RPMI7951 (cell line): Measurements from ENCODE around the gene EPHA8. TPM values are rescaled to one million over a fixed set of nuclear protein-coding genes. Genes with fewer than 3 reads are reported as not detected.

Source experiments
- DNase-seq: peaks from one replicate; pipeline ENCODE4 v3.0.0-alpha.2; 2012; ENCODE audit warnings: low read depth
- total RNA-seq: library from RNA; depleted of rRNA; stranded (reverse); fragments of >200 nt; shearing (Covaris generic); gene quantifications from 2 replicates; pipeline ENCODE4 v1.2.3, GENCODE V29; 2014

EPHA8 gene
- total RNA-seq, 1 experiment from 2014 or later: not detected

DNA sequence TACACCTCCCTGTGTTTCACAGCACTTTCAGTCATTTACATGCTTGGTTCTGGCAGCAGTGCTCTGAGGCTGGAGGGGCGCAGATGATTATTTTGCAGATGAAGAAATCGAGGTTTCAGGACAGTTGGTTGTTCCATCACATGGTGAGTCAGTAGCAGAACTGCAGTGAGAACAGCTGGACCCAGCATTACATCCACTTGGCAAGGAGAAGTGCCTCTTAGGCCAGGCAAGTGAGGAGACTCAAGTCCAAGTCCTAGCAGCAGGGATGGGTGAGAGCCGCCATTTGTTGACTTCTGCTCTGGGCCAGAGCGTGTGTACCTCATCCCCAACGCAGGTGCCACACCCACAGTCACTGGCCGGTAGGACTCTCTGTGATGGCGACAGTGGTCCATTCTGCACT lies 26.8 kb upstream of the EPHA8 start:
- no peak for DNase-seq

DNA sequence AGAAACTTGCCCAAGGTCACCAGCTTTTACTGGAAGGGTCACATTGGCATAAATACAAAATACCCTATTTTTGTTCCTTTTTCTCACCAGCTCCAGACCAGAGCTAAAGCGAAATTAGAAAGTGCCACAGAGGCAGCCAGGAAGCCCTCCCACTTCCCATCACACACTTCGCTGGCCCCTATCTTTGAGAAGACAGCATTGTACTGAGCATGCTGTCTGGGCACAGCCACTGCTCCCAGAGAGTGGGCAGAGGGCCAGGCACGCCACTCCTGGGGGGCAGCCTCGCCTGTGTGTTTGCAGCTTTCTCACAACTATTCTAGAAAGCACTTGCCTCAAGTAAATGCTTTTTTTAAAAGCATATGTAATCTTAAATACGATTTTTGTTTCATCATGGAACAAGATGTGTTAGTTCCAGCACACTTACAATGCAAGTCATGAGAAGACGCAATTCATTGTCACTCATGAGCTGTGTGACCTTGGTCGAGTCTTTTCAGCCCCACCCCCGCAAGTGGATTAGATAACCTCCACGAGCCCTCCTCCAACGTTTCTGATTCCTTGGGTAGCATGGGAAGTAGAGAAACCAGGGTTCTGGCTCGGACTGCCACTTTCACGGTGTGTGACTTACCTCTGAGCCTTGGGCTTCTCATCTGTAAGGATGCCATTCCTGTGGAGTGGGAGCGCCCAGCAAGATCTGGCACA lies 25.7 kb upstream of the EPHA8 start:
- DNase-seq: no peak

DNA sequence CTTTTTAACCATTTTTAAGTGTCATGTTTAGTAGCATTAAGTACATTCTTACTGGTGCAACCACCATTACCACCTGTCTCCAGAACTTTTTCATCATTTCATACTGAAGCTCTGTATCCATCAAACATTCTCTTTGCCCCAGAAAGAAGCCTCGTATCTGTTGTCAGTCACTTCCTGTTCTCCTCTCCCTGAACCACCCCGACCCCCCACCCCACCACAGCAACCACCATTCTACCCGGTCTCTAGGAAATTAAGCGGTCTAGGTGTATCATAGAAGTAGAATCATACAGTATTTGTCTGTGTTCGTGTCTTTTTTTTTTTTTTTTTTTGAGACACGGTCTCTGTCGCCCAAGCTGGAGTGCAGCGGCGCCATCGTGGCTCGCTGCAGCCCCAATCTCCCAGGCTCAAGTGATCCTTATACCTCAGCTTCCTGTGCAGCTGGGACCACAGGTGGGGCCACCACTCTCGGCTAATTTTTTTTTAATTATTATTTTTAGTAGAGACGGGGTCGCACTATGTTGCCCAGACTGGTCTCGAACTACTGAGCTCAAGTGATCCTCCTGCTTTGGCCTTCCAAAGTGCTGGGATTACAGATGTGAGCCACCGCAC lies 23.7 kb upstream of the EPHA8 start:
- no peak for DNase-seq

DNA sequence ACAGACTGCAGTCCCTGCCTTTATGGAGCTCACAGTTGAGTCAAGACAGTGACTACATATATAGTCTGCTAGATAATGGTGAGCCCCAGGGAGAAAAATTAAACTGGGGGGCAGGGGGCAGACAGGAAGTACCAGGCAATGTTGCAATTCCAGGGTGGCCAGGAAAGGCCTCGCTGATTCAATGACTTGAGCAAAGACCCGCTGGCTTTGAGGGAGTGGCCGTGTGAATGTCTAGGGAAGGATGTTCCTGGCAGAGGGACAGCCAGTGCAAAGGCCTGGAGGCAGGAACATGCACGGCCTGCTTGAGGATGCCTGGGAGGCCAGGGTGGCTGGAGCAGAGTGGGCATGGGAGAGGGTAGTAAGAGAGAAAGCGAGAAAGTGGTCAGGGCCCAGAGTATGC lies 23.0 kb upstream of the EPHA8 start:
- peak; percentile 21 for DNase-seq

DNA sequence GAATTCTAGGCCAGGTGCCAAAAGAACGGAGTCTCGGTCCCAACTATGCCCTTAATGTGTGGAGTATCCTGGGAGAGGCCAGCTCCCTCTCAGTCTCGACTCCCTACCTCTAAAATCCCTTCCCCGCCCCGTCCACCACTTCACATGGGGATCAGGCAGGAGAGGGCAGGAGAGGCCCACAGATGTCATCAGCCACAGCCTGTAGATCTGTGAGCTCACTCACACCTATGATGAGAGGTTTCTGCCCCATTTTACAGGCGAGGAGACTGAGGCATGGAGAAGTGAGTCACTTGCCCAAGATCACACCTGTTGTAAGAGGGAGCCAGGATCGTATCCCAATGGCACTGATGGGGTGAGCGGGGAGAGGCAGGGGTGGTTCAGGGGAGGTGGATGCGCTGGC lies 20.4 kb upstream of the EPHA8 start:
- no peak for DNase-seq

DNA sequence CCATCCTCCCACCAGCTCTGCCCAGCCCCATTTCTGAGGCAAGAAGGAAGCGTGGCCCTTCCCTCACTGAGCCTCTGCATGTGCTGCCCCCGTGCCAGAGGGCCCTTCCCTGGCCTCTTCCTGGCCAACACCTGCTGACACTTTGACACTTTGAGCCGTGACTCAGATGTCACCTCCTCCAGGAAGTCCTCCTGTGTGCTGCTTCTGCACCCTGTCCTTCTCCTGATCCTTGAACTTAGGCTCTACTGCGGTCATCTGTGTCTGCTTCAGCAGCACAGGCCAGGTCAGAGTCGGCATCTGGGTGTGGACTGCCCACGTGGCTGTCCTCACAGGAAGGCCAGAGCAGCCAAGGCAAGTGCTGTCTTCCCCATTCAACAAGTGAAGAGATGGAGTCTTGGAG lies 19.6 kb upstream of the EPHA8 start:
- no peak for DNase-seq

DNA sequence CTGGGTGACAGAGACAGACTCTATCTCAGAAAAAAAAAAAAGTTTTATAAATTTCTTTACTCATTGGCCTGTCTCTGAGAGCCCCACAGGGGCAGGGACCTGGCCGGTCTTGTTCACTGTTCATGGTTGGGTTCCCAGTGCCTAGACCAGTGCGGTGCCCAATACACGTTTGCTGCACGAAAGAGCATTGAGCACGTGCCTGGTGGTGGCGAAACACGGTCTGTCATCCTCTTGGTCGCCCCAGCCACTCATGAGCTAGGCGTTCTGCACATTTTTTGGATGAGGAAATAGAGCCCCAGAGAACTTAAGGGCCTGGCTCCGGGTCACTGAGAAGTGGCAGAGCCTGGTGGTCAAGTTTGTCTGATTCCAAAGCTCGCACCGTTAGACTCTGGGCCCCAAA lies 18.7 kb upstream of the EPHA8 start:
- DNase-seq: no peak

DNA sequence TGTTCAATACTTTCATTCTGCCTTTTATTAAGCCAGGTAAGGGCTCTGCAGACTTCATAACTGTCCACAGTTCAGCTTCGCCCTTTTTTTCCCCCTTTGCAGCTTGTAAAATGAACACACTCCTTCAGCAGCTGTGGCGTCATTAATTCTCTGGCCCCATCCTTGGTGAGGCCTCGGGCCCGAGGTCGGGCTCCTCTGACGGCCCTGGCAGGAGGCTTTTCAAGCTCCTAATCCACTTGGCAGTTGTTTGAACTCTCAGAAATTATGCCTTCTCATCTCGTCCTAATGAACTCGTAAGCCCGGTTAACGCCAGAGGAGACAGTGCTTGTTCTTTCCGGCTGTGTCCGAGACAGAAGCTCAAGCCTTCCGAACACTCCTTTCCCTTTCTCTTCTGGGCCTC lies 18.1 kb upstream of the EPHA8 start:
- DNase-seq: no peak

DNA sequence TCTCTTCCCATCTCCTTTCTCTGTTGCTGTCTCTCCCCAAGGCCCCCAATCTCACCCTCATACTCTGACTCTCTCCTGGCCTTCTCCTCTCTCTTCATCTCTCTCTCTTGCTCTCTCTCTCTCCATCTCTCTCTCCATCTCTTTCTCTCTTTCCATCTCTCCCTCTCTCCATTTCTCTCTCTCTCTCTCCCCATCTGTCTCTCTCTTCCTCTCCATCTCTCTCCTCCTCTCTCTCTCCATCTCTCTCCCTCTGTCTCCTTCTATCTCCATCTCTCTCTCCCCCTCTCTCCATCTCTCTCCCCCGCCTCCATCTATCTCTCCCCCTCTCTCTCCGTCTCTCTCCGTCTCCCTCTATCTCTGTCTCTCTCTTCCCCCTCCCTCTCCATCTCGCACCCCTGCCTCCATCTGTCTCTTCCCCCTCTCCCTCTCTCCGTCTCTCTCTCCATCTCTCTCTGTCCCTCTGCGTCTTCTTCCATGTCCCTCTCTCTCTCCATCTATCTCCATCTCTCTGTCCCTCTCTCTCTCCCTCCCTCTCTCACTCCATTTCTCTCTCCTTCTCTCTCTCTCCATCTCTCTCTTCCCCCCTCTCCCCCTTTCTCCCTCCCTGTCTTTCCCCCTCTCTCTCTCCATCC lies 16.0 kb upstream of the EPHA8 start:
- DNase-seq: no peak

DNA sequence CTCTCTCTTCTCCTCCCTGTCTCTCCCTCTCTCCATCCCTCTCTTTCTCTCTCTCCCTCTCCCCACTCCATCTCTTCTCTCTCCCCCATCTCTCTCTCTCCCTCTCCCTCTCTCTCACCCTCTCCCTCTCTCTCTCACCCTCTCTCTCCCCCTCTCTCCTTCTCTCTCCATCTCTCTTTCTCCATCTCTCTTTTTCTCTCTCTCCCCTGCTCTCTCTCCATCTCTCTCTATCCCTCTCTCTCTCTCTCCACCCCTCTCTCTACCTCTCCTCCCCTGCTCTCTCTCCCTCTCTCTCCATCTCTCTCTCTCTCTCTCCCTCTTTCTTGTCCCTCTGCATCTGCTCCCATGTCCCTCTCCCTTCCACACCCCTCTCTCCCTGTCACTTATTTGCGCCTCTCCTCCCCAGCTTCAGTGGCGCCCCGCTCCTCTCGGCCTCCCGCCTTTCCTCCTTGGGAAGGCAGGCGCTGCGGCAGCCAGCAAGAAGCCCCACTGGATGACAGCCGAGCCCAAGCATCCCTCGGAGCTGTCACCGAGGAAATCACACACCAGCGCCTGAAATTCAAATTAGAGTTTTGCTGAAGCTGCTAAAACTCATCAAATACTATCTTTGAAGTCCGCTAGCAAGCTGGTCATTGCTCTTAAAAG lies 15.3 kb upstream of the EPHA8 start:
- no peak for DNase-seq

DNA sequence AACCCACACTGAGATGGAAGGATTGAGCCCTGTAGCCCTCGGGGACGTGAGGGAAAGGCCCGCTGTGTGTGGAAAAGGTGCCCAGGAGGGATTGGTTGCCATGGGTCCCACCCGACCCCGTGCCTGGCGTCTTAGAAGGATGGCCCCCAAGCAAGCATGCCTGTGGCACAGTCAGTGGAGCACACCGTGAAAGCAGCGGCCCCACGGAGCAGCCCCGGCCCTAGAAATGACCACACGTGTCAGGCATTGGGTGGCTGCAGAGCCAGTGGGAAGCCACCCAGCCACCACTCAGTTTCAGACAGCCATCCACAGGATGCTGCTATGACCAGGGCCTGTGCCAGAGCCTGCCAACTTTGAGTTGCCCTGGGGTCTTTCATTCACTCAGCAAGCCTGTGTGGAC lies 13.3 kb upstream of the EPHA8 start:
- no peak for DNase-seq

DNA sequence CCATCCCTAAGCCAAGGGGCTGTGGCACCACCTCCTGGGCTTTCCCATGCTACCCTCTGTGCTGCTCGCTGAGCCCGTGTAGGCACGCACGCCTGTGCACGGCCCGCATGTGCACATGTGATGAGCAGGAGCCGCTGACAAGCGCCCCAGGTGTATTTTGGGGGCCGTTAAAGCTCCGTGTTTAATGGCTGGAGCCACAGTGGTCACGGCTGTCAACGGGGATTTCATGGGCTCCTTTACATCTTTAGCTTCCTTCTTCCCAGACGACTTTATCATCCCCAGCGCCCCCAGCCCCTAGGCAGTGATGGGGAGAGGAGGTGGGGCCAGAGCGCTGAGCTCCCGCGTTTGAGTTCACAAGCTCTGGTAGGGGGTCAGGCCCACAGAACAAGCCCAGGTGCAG lies 11.7 kb upstream of the EPHA8 start:
- no peak for DNase-seq

DNA sequence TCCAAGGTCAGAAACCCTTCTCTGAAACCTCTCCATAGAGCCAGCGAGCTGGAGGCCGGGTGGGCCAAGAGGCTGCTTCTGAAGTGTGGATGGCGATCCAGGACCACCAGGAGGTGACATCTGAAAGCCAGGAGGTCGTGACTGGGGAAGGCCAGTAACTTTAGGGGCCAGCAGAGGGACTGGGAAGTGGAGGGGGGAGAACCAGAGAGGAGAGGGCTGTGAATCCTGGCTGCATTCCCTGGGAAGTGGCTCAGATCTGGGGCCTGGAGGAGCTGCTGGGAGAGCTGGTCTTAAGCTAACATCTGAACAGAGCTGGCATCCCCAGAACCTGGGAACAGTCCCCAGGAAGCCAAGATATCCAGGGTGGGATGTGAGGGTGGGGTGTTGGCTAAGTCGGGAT lies 11.3 kb upstream of the EPHA8 start:
- no peak for DNase-seq

DNA sequence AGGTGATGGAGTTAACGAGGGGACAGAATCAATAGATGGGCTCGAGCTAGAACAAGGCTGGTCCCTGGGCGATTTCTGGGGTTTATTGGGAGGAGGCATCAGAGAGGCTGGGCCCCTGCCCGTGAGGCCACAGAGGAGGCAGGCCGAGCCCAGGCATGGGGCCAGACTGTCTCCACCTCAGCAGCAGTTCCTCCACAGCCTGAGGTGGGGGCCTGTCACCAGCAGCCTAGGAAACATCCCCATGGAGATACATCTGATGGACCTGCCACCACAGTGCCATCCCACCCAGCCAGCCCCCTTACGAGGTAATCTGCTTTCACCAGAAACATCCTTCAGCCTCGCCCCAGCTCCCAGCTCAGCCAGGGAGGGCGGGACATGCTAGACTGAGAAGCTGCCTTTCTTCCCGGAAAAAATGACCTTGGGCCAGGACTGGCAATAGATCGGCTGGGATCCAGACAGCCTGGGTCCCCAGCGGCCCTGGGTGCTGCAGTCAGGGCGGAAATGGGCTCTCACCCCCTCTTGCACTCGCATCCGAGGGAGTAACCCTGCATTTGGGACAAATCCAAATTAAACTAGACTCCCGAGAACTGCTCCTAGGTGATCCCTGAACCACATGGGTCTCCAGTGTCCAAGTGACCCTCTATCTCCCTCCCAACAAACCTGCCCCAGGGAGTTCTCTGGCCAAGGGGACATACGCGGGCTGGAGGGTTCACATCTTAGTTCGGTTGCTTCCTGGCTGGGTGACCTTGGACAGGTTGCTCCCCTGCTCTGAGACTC lies 10.0 kb upstream of the EPHA8 start:
- DNase-seq: no peak

DNA sequence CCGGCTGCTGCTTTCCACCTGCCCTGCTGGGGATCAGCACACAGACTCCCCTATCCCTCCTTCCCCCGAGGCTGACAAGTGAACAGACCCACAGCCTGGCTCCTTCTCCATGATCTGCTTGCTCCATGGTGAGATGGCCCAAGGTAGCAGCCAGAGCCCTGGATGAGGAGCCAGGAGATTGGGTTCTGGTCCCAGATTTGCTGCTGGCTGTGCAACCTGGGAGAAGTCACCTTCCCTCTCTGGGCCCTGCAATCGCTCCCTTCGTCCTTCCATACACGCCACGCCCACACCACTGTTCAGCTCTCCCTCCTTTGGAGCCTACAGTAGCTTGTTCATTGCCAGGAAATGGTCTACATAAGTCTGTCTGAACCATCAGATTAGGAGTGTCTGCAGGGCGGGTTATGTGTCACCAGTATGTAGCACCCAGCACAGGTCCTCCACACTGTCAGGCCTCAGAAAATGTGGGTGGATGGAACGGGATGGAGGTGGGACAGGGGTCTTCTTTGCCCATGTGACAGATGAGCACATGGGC lies 9.2 kb upstream of the EPHA8 start:
- DNase-seq: no peak

DNA sequence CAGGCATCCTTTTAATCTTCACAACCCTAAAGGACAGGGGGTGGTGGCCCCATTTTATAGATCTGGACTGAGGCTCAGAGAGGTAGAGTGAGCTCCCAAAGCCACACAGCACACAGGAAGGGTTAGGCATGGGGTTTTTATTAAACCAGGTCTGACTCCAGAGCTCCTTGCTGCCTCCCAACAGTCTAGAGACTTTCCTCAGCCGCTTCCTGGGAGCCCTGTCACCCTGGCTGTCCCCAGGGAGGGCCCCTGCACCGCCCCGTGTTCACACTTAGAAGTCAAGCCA lies 8.0 kb upstream of the EPHA8 start:
- no peak for DNase-seq

DNA sequence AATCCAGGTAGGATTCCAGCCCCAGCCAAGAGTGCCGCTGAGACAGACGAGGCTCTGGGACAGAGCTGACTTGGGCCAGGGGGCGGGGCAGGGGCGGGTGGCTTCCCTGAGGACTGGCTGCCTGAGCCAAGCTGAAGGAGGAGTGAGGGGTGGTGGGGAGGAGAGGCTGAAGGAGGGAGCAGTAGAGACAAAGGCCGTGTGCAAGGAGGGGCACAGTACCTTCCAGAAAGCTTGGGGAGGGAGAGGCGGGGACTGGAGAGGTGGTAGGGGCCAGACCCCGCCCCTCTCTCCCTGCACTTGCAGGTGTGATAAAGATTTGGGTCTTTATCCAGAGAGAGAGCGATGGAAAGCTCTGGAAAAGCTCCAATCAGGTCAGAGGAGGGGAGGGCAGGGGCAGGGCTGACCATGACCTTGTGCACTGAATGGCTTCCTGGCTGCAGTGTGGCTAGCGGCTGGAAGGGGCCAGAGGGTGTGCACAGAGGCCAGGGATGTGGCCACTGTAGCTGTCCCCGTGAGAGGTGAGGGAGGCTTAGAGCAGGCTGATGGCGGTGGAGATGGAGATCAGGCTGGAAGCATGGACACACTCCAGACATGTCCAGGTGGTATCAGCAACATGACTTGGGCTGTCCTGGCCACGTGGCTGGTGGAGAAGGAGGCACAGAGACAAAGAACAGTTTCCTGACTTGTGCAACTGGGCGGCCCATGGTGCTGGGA lies 6.7 kb upstream of the EPHA8 start:
- no peak for DNase-seq

DNA sequence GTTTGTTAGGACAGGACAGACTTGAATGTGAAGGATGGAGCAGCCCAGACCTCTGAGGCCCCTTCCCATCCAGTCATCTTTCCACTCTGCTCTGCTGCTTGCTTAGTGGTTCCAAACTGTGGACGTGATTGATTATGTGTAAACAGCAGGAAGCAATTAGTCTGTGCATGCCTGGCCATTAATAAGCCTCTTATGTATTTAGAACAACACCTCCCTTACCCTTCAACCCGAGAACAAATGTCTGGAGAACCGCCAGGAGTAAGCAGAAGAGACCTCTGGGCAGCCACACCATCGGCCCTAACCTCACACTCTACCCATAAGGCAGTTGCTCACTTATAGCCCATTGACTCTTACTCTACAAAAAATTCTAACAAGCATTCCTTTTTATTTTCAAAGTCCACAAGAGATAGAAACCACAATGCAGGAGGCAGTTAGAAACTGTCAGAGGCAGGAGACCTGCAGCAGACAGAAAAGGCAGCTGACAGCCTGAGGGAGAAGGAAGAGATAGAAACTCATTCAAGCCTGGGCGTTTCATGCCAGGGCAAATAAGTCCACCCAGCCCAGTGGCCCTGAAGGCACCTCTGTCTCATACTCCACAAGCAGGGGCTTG lies 5.8 kb upstream of the EPHA8 start:
- peak; percentile 30 for DNase-seq

DNA sequence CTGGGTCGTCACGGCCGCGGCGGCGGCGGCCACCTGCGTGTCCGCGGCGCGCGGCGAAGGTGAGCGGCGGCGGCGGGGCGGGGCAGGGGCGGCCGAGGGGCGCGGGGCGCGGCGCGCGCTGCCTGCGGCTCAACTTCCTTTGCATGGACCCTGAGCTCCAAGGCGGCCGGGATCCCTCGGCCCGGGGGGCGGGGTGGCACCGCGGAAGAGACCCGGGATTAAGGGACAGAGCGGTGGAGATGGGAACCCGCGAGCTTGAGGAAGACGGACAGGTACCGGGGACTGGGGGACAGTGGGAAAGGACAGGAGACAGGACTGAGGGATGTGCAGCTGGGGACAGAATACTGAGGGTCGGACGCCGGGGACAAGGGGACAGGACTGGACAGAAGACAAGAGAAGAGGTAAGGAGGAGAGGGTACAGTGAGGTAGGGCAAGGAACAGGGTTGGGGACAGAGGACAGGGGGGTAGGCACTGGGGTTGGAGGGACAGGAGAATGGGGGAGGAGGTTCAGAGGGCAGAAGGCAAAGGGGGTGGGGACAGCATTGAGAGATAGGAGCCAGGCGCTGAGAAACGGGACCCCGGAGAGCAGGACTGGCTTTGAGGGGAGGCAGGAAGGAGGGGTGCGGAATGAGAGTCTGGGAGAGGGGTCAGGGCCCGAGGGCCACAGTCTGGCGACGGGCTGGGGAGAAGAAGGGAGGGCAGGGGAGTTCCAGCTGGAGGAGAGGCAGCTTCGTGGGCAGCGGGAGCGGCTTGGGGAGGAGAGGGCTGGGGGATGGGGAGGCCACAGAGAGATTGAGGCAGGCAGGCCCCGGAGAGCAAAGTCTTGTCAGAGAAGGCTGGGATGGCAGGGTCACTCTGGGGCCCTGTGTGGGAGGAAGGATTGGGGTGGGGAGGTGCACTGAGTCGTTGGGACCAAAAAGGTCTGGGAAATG lies 648 bp downstream of the EPHA8 start:
- no peak for DNase-seq

DNA sequence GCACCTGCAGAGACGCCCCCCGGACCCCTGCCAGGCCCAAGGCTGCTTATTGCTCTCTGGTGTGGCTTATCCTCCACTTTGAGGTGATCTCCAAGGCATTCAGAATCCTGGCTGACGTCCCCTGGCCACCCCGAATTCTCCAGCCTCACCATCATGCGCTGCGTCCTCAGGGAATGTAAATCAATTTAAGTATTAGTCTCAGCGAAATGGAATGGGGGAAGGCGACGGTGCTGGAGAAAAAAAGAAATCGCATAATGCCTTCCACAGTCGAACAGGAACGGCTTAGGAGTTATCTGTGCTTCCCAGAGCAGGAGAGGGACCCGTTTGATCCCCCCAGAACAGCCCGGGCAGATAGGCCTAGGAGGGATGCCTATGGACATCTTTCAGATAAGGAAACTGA lies 2.9 kb downstream of the EPHA8 start:
- DNase-seq: no peak
